Left ventricle myocardium inferior (tissue), 1 donor: ENCODE measurements around the gene ADCY6. TPM values are rescaled to one million over a fixed set of nuclear protein-coding genes. Genes with fewer than 3 reads are reported as not detected.

Experiments used
- DNase-seq: peaks from one replicate; pipeline ENCODE4 v3.0.0-alpha.2; 2020
- H3K27ac ChIP-seq: fragments of 200-600 bp; replicated peaks from 2 replicates; pipeline ENCODE4 v1.8.0; 2021
- H3K27me3 ChIP-seq: fragments of 200-600 bp; 2 replicates; pipeline ENCODE4 v1.8.0; 2021; ENCODE audit warnings: low read depth
- H3K36me3 ChIP-seq: fragments of 200-600 bp; 2 replicates; pipeline ENCODE4 v1.8.0; 2021
- H3K4me1 ChIP-seq: fragments of 200-600 bp; 2 replicates; pipeline ENCODE4 v1.8.0; 2021
- H3K4me3 ChIP-seq: fragments of 200-600 bp; 2 replicates; pipeline ENCODE4 v1.8.0; 2021; ENCODE audit warnings: mild to moderate bottlenecking, moderate library complexity
- H3K9me3 ChIP-seq: fragments of 200-600 bp; replicated peaks from 2 replicates; pipeline ENCODE4 v1.8.0; 2021
- CTCF ChIP-seq: fragments of 200-600 bp; IDR thresholded peaks from 2 replicates; pipeline ENCODE4 v1.8.0; 2021; ENCODE audit warnings: antibody characterized with exemption, mild to moderate bottlenecking, borderline replicate concordance
- intact Hi-C: fragments of 100-400 bp; cut with micrococcal nuclease; formaldehyde crosslinking; loops from one replicate; pipeline ENCODE4 v1.11.0; 2022
- total RNA-seq: library from RNA; stranded (reverse); fragmentation: NEBNext Ultra II Directional; extraction: Animal tissue kit (Norgen Biotek cat#: 25700); gene quantifications from one replicate; pipeline ENCODE4 v1.2.1, GENCODE V29; 2021
- donor health status: DM: no; HTN: yes; CAD: no; lungs with severe emphysema.

Gene ADCY6
- total RNA-seq, 1 donor from 2014 or later = 98.4 TPM

- peaks cover 47% of the 10 kb centered on the region for H3K4me1 ChIP-seq
- peak overlapping the region; percentile 84 for H3K4me3 ChIP-seq
- intact Hi-C loops = no loop called here
- H3K27ac ChIP-seq = peak overlapping the region; percentile 53
- TF ChIP-seq CTCF = peak; percentile 33
- DNase-seq = no peak
- H3K36me3 ChIP-seq = no peaks in the 10 kb centered on the region
- H3K9me3 ChIP-seq = no peaks in the 10 kb centered on the region
- H3K27me3 ChIP-seq = no peaks in the 10 kb centered on the region
These were observed 30.1 kb upstream of the ADCY6 start for GRCh38 chr12:48818831-48819590.

- H3K27me3 ChIP-seq = no peaks in the 10 kb centered on the region
- H3K4me3 ChIP-seq = peak within 1 kb of the TSS; percentile 84
- intact Hi-C loops = no loop called here
- H3K27ac ChIP-seq = peak within 1 kb of the TSS; percentile 53
- TF ChIP-seq CTCF = no peak
- DNase-seq = peak; percentile 78
- peaks cover 51% of the 10 kb centered on the region for H3K4me1 ChIP-seq
- H3K36me3 ChIP-seq = no peaks in the 10 kb centered on the region
- no peaks in the 10 kb centered on the region for H3K9me3 ChIP-seq
These were observed 29.3 kb upstream of the ADCY6 start, which contains the start of gene CACNB3 for GRCh38 chr12:48817873-48818830. Gene CACNB3 (plus strand): TSS chr12:48818496. CDS start chr12:48818930, 434 bp downstream.

GRCh38 chr12:48816143-48816854 lies 27.4 kb upstream of the ADCY6 start:
- Histone ChIP-seq H3K4me3 (peak overlapping the region; percentile 95), H3K9me3 (no peaks in the 10 kb centered on the region), H3K36me3 (no peaks in the 10 kb centered on the region), H3K4me1 (peaks cover 51% of the 10 kb centered on the region), H3K27me3 (no peaks in the 10 kb centered on the region), H3K27ac (no peak overlapping the region)
- intact Hi-C loops = no loop called here
- TF ChIP-seq CTCF = no peak
- DNase-seq = no peak

- Histone ChIP-seq H3K9me3 (no peaks in the 10 kb centered on the region), H3K27ac (peak overlapping the region; percentile 94), H3K4me1 (peaks cover 51% of the 10 kb centered on the region), H3K36me3 (no peaks in the 10 kb centered on the region), H3K4me3 (peak overlapping the region; percentile 95), H3K27me3 (no peaks in the 10 kb centered on the region)
- no peak for TF ChIP-seq CTCF
- intact Hi-C loops = no loop called here
- peak; percentile 77 for DNase-seq
These were observed 26.5 kb upstream of the ADCY6 start for GRCh38 chr12:48815126-48816110.
